Measurements from ENCODE around the gene ADD2. TPM values are rescaled to one million over a fixed set of nuclear protein-coding genes. Genes with fewer than 3 reads are reported as not detected.

The ADD2 gene
- total RNA-seq, 1 donor from 2014 or later, result 6.1 TPM

DNA sequence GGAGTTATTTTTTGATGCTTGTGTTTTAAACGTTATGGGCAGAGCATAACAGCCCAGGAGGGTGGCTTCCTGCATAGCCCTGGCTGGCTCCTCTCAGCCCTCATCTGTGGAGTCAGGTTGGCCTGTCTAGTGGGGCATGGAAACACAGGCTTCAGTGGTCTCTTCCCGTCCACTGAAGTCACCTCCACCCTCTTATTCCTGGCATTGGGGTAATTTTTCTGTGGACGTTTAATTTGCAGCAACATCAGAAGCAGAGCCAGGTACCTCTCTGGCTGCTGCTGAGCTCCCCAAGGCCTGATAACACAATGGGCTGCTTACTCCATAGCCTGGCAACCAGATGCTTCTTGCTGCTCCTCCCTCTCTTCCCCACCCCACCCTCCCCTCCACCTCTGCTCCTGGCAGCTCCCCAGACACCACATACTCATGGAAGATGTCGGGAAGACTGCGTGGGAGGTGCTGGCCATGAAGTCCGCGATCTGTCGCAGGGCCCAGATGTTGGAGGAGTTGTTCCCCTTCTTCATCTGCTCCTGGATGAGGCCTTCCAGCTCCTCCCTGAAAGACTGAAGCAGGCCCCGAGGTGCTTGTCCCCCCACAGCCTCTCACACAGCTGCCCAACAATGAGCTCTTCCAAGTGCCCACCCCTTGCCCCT, 64.0 kb downstream of the ADD2 start:
- intact Hi-C loops (cut with micrococcal nuclease), result no loop called here
- Mint-ChIP-seq H3K27me3 (peaks cover 2% of the 10 kb centered on the region), H3K4me1 (no peaks in the 10 kb centered on the region), H3K4me3 (no peak overlapping the region), H3K36me3 (ENCODE audit: low read depth) (no peaks in the 10 kb centered on the region), H3K27ac (no peak overlapping the region), H3K9me3 (no peaks in the 10 kb centered on the region)
- no peak for DNase-seq

DNA sequence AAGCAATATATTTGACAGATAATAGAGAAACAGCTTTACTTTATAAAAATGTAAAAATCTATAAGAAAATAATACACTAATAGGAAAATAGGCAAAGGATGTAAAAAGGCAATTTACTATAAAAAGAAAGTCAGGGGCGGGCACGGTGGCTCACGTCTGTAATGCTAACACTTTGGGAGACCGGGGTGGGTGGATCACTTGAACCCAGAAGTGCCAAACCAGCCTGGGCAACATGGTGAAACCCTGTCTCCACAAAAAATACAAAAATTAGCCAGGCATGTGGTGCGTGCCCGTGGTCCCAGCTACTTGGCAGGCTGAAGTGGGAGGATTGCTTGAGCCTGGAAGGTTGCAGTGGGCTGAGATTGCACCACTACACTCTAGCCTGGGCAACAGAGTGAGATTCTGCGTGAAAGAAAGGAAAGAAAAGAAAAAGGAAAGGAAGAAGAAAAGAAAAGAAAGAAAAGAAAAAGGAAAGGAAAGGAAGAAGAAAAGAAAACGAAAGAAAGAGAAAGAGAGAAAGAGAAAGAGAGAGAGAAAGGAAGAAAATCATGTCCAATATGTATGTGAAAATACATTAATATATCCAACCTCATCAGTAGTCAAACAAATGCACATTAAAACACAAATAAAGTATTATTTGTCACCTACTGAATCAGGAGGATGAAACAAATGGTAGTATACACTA, 65.1 kb downstream of the ADD2 start:
- Mint-ChIP-seq H3K4me3 (no peak overlapping the region), H3K27ac (no peak overlapping the region), H3K27me3 (peaks cover 2% of the 10 kb centered on the region), H3K4me1 (no peaks in the 10 kb centered on the region), H3K36me3 (ENCODE audit: low read depth) (no peaks in the 10 kb centered on the region), H3K9me3 (no peaks in the 10 kb centered on the region)
- no peak for DNase-seq
- intact Hi-C loops (cut with micrococcal nuclease), result no loop called here

DNA sequence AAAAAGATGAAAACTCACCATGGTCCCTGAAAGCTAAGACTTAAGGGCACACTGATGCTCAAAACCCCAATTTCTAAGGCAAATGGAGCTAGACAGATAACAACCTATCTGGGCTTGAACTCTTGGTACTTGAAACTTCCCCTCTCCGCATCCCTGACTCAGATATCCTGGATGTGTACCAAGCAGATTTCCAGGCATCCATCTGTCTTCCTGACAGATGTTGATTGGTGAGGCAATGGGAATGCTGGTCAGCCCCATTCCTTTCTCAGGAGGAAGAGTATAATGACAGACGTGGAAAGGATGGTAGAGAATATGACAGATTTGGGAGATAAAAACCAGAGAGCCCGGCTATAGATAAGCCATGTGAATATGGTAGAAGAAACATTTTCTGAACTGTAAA, 69.2 kb downstream of the ADD2 start:
- Mint-ChIP-seq H3K4me1 (no peaks in the 10 kb centered on the region), H3K27ac (no peak overlapping the region), H3K4me3 (no peak overlapping the region), H3K27me3 (peaks cover 2% of the 10 kb centered on the region), H3K9me3 (no peaks in the 10 kb centered on the region), H3K36me3 (ENCODE audit: low read depth) (no peaks in the 10 kb centered on the region)
- DNase-seq, result no peak
- intact Hi-C loops (cut with micrococcal nuclease), result no loop called here

DNA sequence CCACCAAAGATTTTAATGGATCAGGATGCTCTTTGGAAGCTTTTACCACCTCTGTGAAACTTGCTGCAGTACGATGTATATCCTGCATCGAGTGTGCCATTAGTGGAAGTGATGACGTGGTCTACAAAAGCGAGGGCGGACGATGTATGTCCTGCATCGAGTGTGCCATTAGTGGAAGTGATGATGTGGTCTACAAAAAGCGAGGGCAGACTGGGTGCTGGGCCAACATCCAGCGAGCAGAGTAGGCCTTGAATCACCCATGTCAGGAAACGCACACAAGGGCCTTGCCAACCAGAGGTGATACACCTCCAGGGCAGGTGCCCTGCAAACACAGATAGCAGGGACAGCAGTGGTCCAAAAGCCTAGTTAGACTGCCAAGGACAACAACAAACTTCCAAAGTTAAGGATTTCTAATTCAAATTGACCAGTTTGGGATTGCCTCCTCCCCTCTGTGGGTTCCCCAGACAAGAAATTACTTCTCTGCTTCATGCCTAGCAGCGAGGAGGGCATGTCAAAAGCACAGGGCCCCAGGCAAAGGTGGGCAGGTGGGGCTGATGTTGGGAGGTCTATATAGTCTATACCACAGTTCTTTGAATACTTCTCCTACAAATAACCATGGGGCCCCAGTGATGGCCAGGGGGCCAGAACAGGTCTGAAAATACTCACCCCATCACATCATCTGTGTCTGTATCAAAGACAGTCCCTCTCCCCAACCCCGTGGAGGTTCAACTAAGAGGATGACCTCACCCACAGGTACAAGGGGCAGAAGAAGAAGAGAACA, 70.2 kb downstream of the ADD2 start:
- DNase-seq, result no peak
- intact Hi-C loops (cut with micrococcal nuclease), result no loop called here
- no peaks in the 10 kb centered on the region for H3K36me3 Mint-ChIP-seq (ENCODE audit: low read depth)
- H3K4me3 Mint-ChIP-seq, result no peak overlapping the region
- peaks cover 2% of the 10 kb centered on the region for H3K27me3 Mint-ChIP-seq
- no peaks in the 10 kb centered on the region for H3K4me1 Mint-ChIP-seq
- no peak overlapping the region for H3K27ac Mint-ChIP-seq
- no peaks in the 10 kb centered on the region for H3K9me3 Mint-ChIP-seq

DNA sequence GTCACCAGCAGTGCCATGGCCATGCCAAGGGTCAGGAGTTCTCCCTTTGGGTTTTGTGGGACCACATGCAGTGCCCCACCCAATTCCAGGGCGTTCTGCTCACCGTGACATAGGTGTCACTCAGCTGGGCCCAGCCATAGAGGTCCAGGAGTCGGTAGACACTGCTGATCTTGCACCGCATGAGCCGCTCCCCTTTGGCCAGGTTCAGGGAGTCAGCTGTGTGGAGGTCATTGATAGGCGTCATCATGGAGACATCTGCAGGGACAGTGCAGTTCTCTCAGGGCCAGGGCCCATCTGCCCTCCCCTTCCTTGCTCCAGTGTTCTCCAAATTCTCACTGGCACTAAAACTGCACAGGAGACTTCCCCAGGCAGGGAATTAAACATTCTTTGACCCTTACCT, 71.9 kb downstream of the ADD2 start:
- Mint-ChIP-seq H3K4me3 (no peak overlapping the region), H3K4me1 (no peaks in the 10 kb centered on the region), H3K27ac (no peak overlapping the region), H3K36me3 (ENCODE audit: low read depth) (no peaks in the 10 kb centered on the region), H3K27me3 (peaks cover 2% of the 10 kb centered on the region), H3K9me3 (no peaks in the 10 kb centered on the region)
- intact Hi-C loops (cut with micrococcal nuclease), result no loop called here
- DNase-seq, result no peak

DNA sequence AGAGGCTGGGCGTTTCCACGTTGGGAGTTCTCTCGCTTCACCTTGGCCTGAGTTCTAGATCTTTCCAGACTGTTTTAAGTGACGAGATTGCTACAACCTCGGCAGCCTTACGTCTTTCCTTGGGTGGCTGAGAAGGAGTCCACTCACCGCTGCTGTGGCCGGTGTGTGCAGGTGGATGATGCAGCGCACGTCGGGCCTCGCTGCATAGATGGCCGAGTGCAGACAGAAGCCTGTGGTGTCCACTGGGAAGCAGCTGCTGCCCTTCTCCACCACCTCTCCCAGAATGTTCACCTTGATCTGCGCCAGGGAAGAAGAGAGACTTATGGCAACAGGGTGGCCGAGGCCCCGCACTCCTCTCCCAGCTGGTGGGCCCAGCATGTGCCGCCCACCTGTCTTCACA, 75.7 kb downstream of the ADD2 start:
- Mint-ChIP-seq H3K4me1 (no peaks in the 10 kb centered on the region), H3K27ac (no peak overlapping the region), H3K4me3 (no peak overlapping the region), H3K36me3 (ENCODE audit: low read depth) (no peaks in the 10 kb centered on the region), H3K9me3 (no peaks in the 10 kb centered on the region), H3K27me3 (no peaks in the 10 kb centered on the region)
- DNase-seq, result no peak
- intact Hi-C loops (cut with micrococcal nuclease), result no loop called here

DNA sequence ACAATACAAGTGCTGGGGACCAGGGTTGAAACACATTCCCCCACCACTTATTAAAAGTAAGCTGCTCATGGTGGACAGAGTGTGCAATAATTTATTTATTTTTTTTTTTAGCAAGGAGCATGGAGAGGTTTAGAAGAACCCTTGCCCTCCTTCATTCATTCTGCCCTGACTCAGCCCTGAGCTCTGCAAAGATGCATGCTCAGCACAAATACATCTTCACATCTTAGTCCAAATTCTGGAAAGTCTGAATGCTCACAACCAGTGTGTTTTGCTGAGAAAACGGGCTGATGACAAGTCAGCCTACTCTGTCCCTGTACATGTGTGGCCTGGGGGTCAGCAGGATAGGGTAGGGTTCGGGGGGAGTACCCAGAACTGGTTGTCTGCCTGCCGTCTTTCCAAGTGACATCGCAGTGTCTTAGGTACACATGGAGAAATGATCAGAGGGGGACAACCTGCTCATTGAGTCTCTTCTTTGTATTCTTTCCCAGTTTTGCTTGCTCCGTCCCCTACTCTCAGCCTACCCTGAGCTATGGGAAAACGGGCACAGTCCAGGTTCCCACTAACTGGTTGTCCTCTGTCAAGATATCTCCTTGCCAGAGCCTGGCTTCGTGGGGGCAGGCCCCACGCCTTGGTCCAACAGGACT, 76.4 kb downstream of the ADD2 start:
- DNase-seq, result no peak
- no peaks in the 10 kb centered on the region for H3K27me3 Mint-ChIP-seq
- no peak overlapping the region for H3K27ac Mint-ChIP-seq
- no peaks in the 10 kb centered on the region for H3K9me3 Mint-ChIP-seq
- peaks cover 2% of the 10 kb centered on the region for H3K4me1 Mint-ChIP-seq
- no peaks in the 10 kb centered on the region for H3K36me3 Mint-ChIP-seq (ENCODE audit: low read depth)
- intact Hi-C loops (cut with micrococcal nuclease), result no loop called here
- H3K4me3 Mint-ChIP-seq, result no peak overlapping the region

DNA sequence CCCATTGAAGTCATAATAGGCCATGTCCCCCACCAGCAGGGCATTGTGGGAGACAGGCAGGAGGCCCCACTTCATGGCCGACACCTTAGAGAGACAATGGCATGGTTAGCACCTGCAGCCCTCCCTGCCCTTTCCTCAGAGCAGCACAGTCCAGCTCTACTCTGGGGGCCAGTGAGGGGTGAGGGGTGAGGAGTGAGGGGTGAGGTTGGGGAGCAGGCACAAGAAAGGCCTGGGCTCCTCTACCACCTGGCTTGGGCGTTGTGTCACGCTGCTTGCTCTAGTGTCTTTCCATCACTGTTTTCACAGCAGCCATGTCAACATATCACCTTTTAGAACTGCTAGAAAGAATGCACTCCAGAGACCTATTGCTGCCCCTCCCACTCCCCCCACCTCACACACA, 77.2 kb downstream of the ADD2 start:
- no peak for DNase-seq
- Mint-ChIP-seq H3K4me1 (peaks cover 2% of the 10 kb centered on the region), H3K36me3 (ENCODE audit: low read depth) (no peaks in the 10 kb centered on the region), H3K4me3 (no peak overlapping the region), H3K27ac (no peak overlapping the region), H3K27me3 (no peaks in the 10 kb centered on the region), H3K9me3 (no peaks in the 10 kb centered on the region)
- intact Hi-C loops (cut with micrococcal nuclease), result no loop called here

DNA sequence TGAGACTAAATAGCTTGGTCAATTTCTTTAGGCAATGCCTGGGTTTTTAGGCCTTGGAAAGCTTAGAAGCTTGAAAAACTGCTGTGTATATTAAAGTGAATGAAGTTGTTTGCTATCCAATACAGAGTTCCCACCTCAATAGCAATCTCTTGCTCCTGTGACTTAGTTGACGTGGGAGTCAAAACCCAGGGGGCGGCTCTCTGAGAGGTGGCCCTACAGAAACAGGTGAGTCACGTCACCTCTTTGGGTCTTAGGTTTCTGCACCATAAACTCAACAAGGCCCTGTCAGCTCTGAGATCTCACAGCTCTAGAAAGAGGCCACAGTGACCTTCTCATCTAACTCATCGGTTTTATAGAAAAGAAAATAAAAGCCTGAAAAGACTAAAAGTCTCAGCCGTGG, 79.6 kb downstream of the ADD2 start:
- no peaks in the 10 kb centered on the region for H3K36me3 Mint-ChIP-seq (ENCODE audit: low read depth)
- H3K4me3 Mint-ChIP-seq, result no peak overlapping the region
- no peak overlapping the region for H3K27ac Mint-ChIP-seq
- intact Hi-C loops (cut with micrococcal nuclease), result no loop called here
- H3K27me3 Mint-ChIP-seq, result no peaks in the 10 kb centered on the region
- H3K9me3 Mint-ChIP-seq, result no peaks in the 10 kb centered on the region
- H3K4me1 Mint-ChIP-seq, result peaks cover 2% of the 10 kb centered on the region
- DNase-seq, result no peak

DNA sequence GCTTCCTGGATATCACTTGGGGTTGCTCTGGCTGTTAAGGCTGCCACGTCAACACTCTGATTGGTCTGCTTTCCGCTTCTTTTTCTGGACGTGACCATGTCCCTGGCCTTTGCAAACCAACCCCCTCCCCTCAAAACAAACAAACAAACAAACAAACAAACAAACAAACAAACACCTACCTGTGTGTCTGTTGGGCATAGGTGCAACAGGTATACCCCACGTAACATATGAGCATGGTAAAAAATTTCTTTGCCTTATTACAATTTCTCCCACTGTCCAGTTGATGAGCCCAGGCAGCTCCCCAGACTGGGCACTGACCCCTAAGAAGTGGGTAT, 80.6 kb downstream of the ADD2 start:
- Mint-ChIP-seq H3K9me3 (no peaks in the 10 kb centered on the region), H3K27ac (no peak overlapping the region)
- intact Hi-C loops (cut with micrococcal nuclease), result no loop called here

DNA sequence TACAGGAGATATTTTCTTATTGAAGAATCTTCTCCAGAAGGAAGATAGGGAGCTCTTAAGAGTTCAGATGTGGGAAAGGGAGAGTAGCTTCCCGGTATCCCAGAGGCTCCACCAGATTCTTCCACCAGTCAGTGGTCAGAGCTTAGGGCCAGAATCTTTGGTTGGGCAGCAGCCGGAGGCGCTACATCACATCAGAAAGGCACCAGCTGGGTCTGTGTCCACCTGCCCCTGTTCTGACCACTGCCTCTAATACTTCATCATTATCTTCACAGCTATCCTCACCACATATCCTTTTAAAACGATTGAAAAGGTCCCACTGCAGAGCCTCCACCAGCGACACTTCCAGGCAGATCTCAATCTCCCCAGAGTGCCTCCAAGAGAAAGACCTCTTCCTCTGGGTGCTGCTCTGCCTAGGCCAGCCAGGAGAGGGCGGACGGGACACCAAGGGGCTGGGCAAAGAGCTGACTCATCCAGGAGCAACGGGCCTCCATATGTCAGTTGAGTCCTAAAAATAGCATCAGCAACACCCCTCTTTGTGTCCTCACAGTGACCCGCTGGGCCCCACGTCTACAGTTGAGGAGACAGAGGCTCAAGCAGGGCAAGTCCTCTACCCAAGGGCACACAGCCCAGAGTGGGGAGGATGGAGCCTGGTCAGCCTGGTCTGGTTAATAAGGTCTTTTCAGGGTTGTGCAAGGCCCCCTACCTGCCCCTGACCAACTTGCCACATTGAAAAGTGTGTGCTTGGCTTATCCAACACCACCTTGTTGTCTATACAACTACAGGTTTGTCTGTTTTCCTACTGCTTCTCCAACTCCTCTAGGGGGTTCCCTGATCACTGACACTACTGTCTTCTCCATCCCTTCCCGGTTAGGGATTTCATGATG, 81.2 kb downstream of the ADD2 start:
- DNase-seq, result peak; percentile 62
- Mint-ChIP-seq H3K27me3 (no peaks in the 10 kb centered on the region), H3K4me1 (peaks cover 2% of the 10 kb centered on the region), H3K4me3 (no peak overlapping the region), H3K9me3 (no peaks in the 10 kb centered on the region), H3K27ac (no peak overlapping the region), H3K36me3 (ENCODE audit: low read depth) (no peaks in the 10 kb centered on the region)
- intact Hi-C loops (cut with micrococcal nuclease), result no loop called here

More for the DNA sequence above, 80.6 kb downstream of the ADD2 start:
- Mint-ChIP-seq H3K27me3 (no peaks in the 10 kb centered on the region), H3K4me3 (no peak overlapping the region), H3K4me1 (peaks cover 2% of the 10 kb centered on the region), H3K36me3 (ENCODE audit: low read depth) (no peaks in the 10 kb centered on the region)
- DNase-seq, result no peak

DNA sequence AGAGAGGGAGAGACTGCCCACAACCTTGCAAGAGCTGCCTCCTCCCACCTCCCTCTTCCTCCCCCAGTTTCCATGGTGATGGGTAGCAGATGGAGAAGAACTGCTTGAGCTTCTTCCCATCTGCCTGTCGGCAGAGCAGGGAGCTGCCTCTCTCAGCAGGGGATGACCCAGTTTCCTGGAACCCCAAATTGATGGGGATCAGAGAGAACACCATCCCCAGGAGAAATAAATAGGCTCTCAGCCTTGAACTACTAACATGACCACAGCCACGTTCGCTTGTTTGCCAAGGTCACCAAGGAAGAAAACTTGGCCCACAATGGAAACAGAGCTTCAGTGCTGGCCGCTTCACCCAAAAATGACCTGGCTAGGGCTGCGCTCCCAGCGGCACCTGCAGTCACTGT, 82.2 kb downstream of the ADD2 start:
- Mint-ChIP-seq H3K4me1 (peaks cover 2% of the 10 kb centered on the region), H3K27ac (no peak overlapping the region), H3K4me3 (no peak overlapping the region), H3K36me3 (ENCODE audit: low read depth) (no peaks in the 10 kb centered on the region), H3K27me3 (no peaks in the 10 kb centered on the region), H3K9me3 (no peaks in the 10 kb centered on the region)
- intact Hi-C loops (cut with micrococcal nuclease), result no loop called here
- DNase-seq, result no peak

DNA sequence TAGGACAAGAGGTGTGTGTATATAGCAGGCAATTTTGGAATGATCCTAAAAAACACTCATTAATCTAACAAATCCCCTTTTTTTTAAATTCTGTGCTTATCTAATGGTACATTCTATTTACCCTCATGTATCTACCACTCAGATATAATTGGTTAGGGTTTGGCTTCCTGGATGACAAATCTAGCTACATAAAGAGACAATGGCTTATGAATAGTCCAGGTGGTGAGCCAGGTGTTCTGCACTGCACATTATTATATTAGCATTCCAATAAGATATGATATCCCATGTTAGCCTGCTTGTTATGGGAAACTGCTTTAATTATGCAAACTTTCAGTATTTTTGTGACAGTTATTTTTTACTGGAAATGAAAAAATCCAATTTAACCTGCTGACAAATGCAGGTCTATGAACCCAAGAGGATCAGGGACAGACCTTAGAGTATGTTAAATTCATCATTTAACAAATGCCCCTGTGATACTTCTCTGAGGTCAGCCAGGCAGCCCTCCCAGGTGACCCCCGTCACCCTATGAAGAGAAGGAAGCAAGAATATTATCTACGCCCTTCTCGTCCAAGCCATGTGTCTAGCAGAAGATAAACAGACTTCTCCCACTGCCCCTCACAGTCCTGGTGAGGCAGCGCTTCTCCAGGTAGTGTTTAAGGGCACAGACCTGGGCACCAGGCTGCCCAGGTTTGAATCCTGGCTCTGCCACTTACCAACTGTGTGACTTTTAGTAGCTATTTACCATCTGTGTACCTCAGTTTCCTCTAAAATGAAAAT, 83.0 kb downstream of the ADD2 start:
- Mint-ChIP-seq H3K4me3 (no peak overlapping the region), H3K27me3 (no peaks in the 10 kb centered on the region), H3K4me1 (peaks cover 2% of the 10 kb centered on the region), H3K9me3 (no peaks in the 10 kb centered on the region), H3K36me3 (ENCODE audit: low read depth) (no peaks in the 10 kb centered on the region), H3K27ac (no peak overlapping the region)
- no peak for DNase-seq
- intact Hi-C loops (cut with micrococcal nuclease), result no loop called here

Measured in activated CD4-positive, alpha-beta T cell treated with anti-CD3 and anti-CD28 coated beads, Interleukin-2, amount 10 ng/mL, durations not matched to agents 24 days and 14 days (primary cell).